ENCODE results near the gene EIF3M.
"Not testable (repeated sequence)": the region's sequence is repeated elsewhere in the genome, so short reads cannot be mapped to it uniquely, and the experiment has no call there.

Gene EIF3M

DNA sequence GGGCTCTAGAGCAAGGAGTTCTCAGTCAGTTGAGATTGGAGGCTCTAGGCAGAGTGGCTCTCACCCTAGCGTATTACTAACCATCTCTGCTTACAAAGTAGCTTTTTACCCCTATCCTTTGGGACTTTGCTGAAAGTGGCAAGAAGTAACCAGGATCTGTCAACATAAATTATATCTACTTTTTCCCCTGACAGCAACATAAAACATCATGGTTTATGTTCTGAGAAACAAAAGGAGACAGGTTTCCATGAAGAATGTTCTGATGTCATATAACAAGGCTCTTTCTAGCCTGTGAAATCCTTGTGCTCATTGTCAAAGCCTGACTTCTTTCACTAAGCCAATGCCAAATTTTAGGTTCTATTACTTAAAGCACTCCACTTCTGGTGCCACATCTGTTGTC, 7.2 kb upstream of the EIF3M start:
- DNase-seq (ENCODE audit: extremely low spot score): no peak
- ChIA-PET POLR2A (no interaction called here), CTCF (interaction anchor here (0.6 kb wide), 1 partner anchor 106 kb away, joined by 3 read pairs; no protein-coding TSS in a partner anchor)
- TF ChIP-seq TARDBP (IDR thresholded peaks at IDR 0.05) (no peak), PKNOX1 (IDR thresholded peaks at IDR 0.05) (peak; percentile 78), BHLHE40 (IDR thresholded peaks at IDR 0.05; ENCODE audit: borderline replicate concordance) (no peak)

DNA sequence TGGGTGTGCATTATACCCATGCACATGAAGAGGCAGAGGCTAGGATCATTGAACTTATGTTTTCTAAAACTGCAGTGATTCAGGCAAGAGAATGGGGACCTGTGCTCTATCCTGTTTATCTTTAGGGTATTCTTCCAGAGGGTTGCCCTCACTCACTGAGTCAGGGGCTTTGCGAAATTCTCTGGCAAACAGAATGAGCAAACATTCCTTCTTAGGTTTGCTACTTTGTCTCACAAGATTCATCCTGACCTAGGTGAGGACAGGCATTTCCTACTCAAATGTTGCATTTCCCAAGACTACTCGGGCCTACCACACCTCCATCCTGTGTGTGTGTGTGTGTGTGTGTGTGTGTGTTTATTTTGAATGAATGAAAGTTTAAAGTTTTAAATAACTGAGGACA, 2.7 kb upstream of the EIF3M start:
- ChIA-PET CTCF (no interaction called here), POLR2A (no interaction called here)

GRCh38 chr11:32581556-32581955, 2.1 kb upstream of the EIF3M start:
- ChIA-PET CTCF (no interaction called here), POLR2A (no interaction called here)
- TF ChIP-seq NFRKB (IDR thresholded peaks at IDR 0.05) (no peak), HDGF (IDR thresholded peaks at IDR 0.05; ENCODE audit: borderline replicate concordance) (no peak), FOXA1 (IDR thresholded peaks at IDR 0.05) (no peak), SUZ12 (IDR thresholded peaks at IDR 0.05) (no peak), LEF1 (IDR thresholded peaks at IDR 0.05; ENCODE audit: borderline replicate concordance) (no peak), TARDBP (IDR thresholded peaks at IDR 0.05) (no peak), PKNOX1 (IDR thresholded peaks at IDR 0.05) (no peak), ZNF384 (IDR thresholded peaks at IDR 0.05) (no peak), CTBP1 (IDR thresholded peaks at IDR 0.05; ENCODE audit: borderline replicate concordance) (no peak), ARNT (IDR thresholded peaks at IDR 0.05) (no peak), FOXK2 (IDR thresholded peaks at IDR 0.05) (no peak), SP1 (IDR thresholded peaks at IDR 0.05) (no peak), L3MBTL2 (conservative IDR thresholded peaks at IDR 0.05) (no peak), BHLHE40 (IDR thresholded peaks at IDR 0.05; ENCODE audit: borderline replicate concordance) (no peak)
- no peak for DNase-seq (ENCODE audit: extremely low spot score)

More for the DNA sequence above, 2.7 kb upstream of the EIF3M start:
- TF ChIP-seq SUZ12 (IDR thresholded peaks at IDR 0.05) (no peak), LEF1 (IDR thresholded peaks at IDR 0.05; ENCODE audit: borderline replicate concordance) (no peak), FOXM1 (IDR thresholded peaks at IDR 0.05; ENCODE audit: borderline replicate concordance) (no peak), FOXA1 (IDR thresholded peaks at IDR 0.05) (no peak), CTBP1 (IDR thresholded peaks at IDR 0.05; ENCODE audit: borderline replicate concordance) (no peak), FOXK2 (IDR thresholded peaks at IDR 0.05) (no peak), L3MBTL2 (conservative IDR thresholded peaks at IDR 0.05) (no peak), SP1 (IDR thresholded peaks at IDR 0.05) (no peak), NFRKB (IDR thresholded peaks at IDR 0.05) (no peak), BHLHE40 (IDR thresholded peaks at IDR 0.05; ENCODE audit: borderline replicate concordance) (no peak), TARDBP (IDR thresholded peaks at IDR 0.05) (no peak), ZNF384 (IDR thresholded peaks at IDR 0.05) (no peak)
- DNase-seq (ENCODE audit: extremely low spot score): no peak

DNA sequence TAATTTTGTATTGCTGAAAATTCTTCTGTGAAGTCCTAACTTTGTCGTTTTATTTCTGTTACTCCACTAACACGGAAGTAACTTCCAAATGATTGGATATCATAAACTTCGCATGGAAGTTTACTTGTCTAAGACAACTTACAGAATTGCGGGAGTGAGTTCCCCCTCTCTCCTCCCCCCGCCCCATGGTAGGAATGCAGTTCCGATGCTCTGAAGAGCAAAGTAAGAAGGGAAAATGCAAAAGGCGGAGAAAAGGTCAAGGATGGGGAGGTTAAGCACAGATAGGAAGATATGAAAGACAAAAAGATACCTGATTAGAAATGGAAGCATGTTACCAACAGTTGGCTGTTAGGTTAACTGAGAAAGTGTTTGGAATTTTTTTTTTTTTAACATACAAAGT, 1.3 kb downstream of the EIF3M start:
- no peak for DNase-seq (ENCODE audit: extremely low spot score)
- CTCF ChIA-PET: no interaction called here
- TF ChIP-seq CTBP1 (IDR thresholded peaks at IDR 0.05; ENCODE audit: borderline replicate concordance): no peak
- TF ChIP-seq FOXK2 (IDR thresholded peaks at IDR 0.05): no peak
- no peak for TF ChIP-seq NFRKB (IDR thresholded peaks at IDR 0.05)
- TF ChIP-seq PKNOX1 (IDR thresholded peaks at IDR 0.05): no peak
- TF ChIP-seq FOXA1 (IDR thresholded peaks at IDR 0.05): no peak
- TF ChIP-seq TARDBP (IDR thresholded peaks at IDR 0.05): no peak
- POLR2A ChIA-PET: no interaction called here

- peak; percentile 39 for DNase-seq (ENCODE audit: extremely low spot score)
- POLR2A ChIA-PET: no interaction called here
- CTCF ChIA-PET: interaction anchor here (0.6 to 1.2 kb wide), 3 partner anchors 15 to 1064 kb away, joined by 3 to 4 read pairs (median 3); no protein-coding TSS in a partner anchor
- no peak for TF ChIP-seq SUZ12 (IDR thresholded peaks at IDR 0.05)
- no peak for TF ChIP-seq FOXA1 (IDR thresholded peaks at IDR 0.05)
- no peak for TF ChIP-seq FOXK2 (IDR thresholded peaks at IDR 0.05)
- TF ChIP-seq CTBP1 (IDR thresholded peaks at IDR 0.05; ENCODE audit: borderline replicate concordance): no peak
- TF ChIP-seq FOXM1 (IDR thresholded peaks at IDR 0.05; ENCODE audit: borderline replicate concordance): no peak
- no peak for TF ChIP-seq NFRKB (IDR thresholded peaks at IDR 0.05)
- no peak for TF ChIP-seq L3MBTL2 (conservative IDR thresholded peaks at IDR 0.05)
- no peak for TF ChIP-seq HDGF (IDR thresholded peaks at IDR 0.05; ENCODE audit: borderline replicate concordance)
- no peak for TF ChIP-seq ELF4 (IDR thresholded peaks at IDR 0.05)
Observed at GRCh38 chr11:32586576-32587190, 3.1 kb downstream of the EIF3M start.

- ChIA-PET CTCF (no interaction called here), POLR2A (interaction anchor here (1.1 kb wide), 1 partner anchor 10 kb away, joined by 4 read pairs; the partner anchor contains the start of gene EIF3M)
- TF ChIP-seq CTBP1 (IDR thresholded peaks at IDR 0.05; ENCODE audit: borderline replicate concordance) (no peak), L3MBTL2 (conservative IDR thresholded peaks at IDR 0.05) (no peak), FOXK2 (IDR thresholded peaks at IDR 0.05) (no peak), PKNOX1 (IDR thresholded peaks at IDR 0.05) (no peak), SUZ12 (IDR thresholded peaks at IDR 0.05) (no peak), NFRKB (IDR thresholded peaks at IDR 0.05) (no peak), FOXM1 (IDR thresholded peaks at IDR 0.05; ENCODE audit: borderline replicate concordance) (no peak), ARNT (IDR thresholded peaks at IDR 0.05) (no peak), ELF4 (IDR thresholded peaks at IDR 0.05) (no peak)
- DNase-seq (ENCODE audit: extremely low spot score): no peak
Observed at GRCh38 chr11:32594272-32594671, 10.6 kb downstream of the EIF3M start.

DNA sequence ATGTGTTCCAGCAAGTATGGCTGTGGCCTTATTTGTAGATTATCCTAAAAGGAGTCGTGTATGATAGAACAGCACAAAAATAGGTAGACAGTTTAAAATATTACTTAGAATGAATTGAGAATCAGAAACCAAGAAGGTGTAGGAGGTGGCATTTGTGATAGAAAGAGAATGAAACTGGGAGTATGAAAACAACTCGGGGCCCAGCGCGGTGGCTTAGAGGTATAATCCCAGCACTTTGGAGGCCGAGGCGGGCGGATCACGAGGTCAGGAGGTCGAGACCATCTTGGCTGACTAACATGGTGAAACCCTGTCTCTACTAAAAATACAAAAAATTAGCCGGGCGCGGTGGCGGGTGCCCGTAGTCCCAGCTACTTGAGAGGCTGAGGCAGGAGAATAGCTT, 12.5 kb downstream of the EIF3M start:
- DNase-seq (ENCODE audit: extremely low spot score); POLR2A ChIA-PET: not testable (repeated sequence)
- CTCF ChIA-PET: interaction anchor here (1.1 kb wide), 1 partner anchor 273 kb away, joined by 3 read pairs; no protein-coding TSS in a partner anchor
